Measurements from ENCODE around the gene SYNE2.

The SYNE2 gene

GRCh38 chr14:64266239-64266638 is 413.4 kb downstream of the SYNE2 start:
- DNase-seq, result peak in 1 of 5 experiments; percentile 85

GRCh38 chr14:64272019-64272418 is 419.2 kb downstream of the SYNE2 start:
- DNase-seq, result no peak

Data from T-helper 2 cell (primary cell).